HCT116 (cell line): ENCODE measurements around the gene GCNT3. TPM values are rescaled to one million over a fixed set of nuclear protein-coding genes. Genes with fewer than 3 reads are reported as not detected.

Experiments used
- ATAC-seq: fragments of 200-7000 bp; cut with Tn5 transposase; 2 replicates; pipeline ENCODE4 v1.9.1; 2020; ENCODE audit warnings: mild to moderate bottlenecking, moderate library complexity
- BruUV-seq: library from RNA; stranded (reverse); fragments of 400-500 nt; replicated peaks from 2 replicates; lab custom pipeline; 2021; lab: Mats Ljungman, UMichigan
- CTCF ChIA-PET: fragments of 300-600 bp; sonication (Branson Sonifier 250); formaldehyde crosslinking; loops from one replicate; lab custom pipeline; 2021; ENCODE audit warnings: antibody characterized with exemption; lab: Charles Lee
- POLR2A ChIA-PET: fragments of 300-600, 350-600 bp; sonication (Branson Sonifier 250); formaldehyde crosslinking; loops from one replicate; lab custom pipeline; 2021; ENCODE audit warnings: antibody characterized with exemption; lab: Charles Lee
- RAD21 ChIA-PET, 2 experiments: fragments of 300-600 bp; sonication (Branson Sonifier 250); formaldehyde crosslinking; loops; one replicate each; lab custom pipeline; 2023; ENCODE audit warnings: low total read pairs in 2 of 2; ENCODE audit not compliant: uncharacterized antibody in 2 of 2, unreplicated experiment in 2 of 2, low non-redundant PET in 1 of 2; lab: Charles Lee
- DNase-seq: peaks from one replicate; pipeline ENCODE4 v3.0.0-alpha.2; 2010; ENCODE audit warnings: low read depth, low spot score
- H2AFZ ChIP-seq: fragments of 200-600 bp; shearing (Covaris generic), sonication (generic); 2 replicates; pipeline ENCODE4 v1.6.1; 2017; ENCODE audit warnings: low read depth, mixed run types, mixed read lengths, antibody characterized with exemption, low read length; ENCODE audit not compliant: poor library complexity, severe bottlenecking
- H3K27ac ChIP-seq: 2 replicates; pipeline ENCODE4 v1.5.1; 2012; ENCODE audit warnings: low read depth, low read length
- H3K27me3 ChIP-seq: fragments of 200-600 bp; sonication (generic); 2 replicates; pipeline ENCODE4 v1.6.1; 2016; ENCODE audit warnings: mixed run types, low read length, mixed read lengths; ENCODE audit not compliant: insufficient read depth
- H3K36me3 ChIP-seq, 2 experiments: fragments of 200-500 bp in 1 of 2; fragments of 200-600 bp in 1 of 2; sonication (Bioruptor generic) in 1 of 2; sonication (generic) in 1 of 2; 2 replicates each; pipeline versions ENCODE4 v1.5.1 to v1.6.1; 2014 to 2016; ENCODE audit warnings: low read length in 2 of 2, inconsistent platforms in 1 of 2, mixed read lengths in 1 of 2, mixed run types in 1 of 2; ENCODE audit not compliant: insufficient read depth in 2 of 2, control insufficient read depth in 1 of 2
- H3K4me1 ChIP-seq, 2 experiments: fragments of 200-600 bp in 1 of 2; sonication (generic) in 1 of 2; 2 replicates each; pipeline versions ENCODE4 v1.5.1 to v1.6.1; 2012 to 2017; ENCODE audit warnings: low read length in 2 of 2, inconsistent platforms in 1 of 2, mild to moderate bottlenecking in 1 of 2, mixed read lengths in 1 of 2, mixed run types in 1 of 2, moderate library complexity in 1 of 2; ENCODE audit not compliant: insufficient read depth in 2 of 2, control insufficient read depth in 1 of 2
- H3K4me2 ChIP-seq: fragments of 200-600 bp; sonication (generic); 2 replicates; pipeline ENCODE4 v1.6.1; 2017; ENCODE audit warnings: mixed run types, low read length, mixed read lengths
- H3K4me3 ChIP-seq, 2 experiments: fragments of 200-600 bp in 1 of 2; sonication (generic) in 1 of 2; replicated peaks in 1 of 2; 2 replicates each; pipeline ENCODE4 v1.5.1; 2011 to 2016; ENCODE audit warnings: low read length in 2 of 2, control low read depth in 1 of 2, low read depth in 1 of 2, mild to moderate bottlenecking in 1 of 2, mixed read lengths in 1 of 2, mixed run types in 1 of 2
- H3K79me2 ChIP-seq: fragments of 200-600 bp; sonication (generic); 2 replicates; pipeline ENCODE4 v1.6.1; 2017; ENCODE audit warnings: mild to moderate bottlenecking, mixed run types, low read length, moderate library complexity, mixed read lengths; ENCODE audit not compliant: insufficient read depth
- H3K9ac ChIP-seq: fragments of 200-600 bp; sonication (generic); 2 replicates; pipeline ENCODE4 v1.6.1; 2016; ENCODE audit warnings: low read length, mixed read lengths
- H3K9me2 ChIP-seq: fragments of 200-600 bp; sonication (generic), shearing (Covaris generic); 2 replicates; pipeline ENCODE4 v1.6.1; 2017; ENCODE audit warnings: mixed run types, mild to moderate bottlenecking, moderate library complexity; ENCODE audit not compliant: insufficient read depth
- H3K9me3 ChIP-seq, 2 experiments: fragments of 200-500 bp in 1 of 2; fragments of 200-600 bp in 1 of 2; sonication (Bioruptor generic) in 1 of 2; sonication (generic) in 1 of 2; 2 replicates each; pipeline ENCODE4 v1.6.1; 2014 to 2017; ENCODE audit warnings: low read length in 2 of 2, mixed read lengths in 2 of 2, inconsistent platforms in 1 of 2, low read depth in 1 of 2, mild to moderate bottlenecking in 1 of 2, mixed run types in 1 of 2, moderate library complexity in 1 of 2; ENCODE audit not compliant: control insufficient read depth in 1 of 2, insufficient read depth in 1 of 2
- H4K20me1 ChIP-seq: fragments of 200-600 bp; sonication (generic), shearing (Covaris generic); 2 replicates; pipeline ENCODE4 v1.6.1; 2017; ENCODE audit warnings: mixed run types, mild to moderate bottlenecking, moderate library complexity; ENCODE audit not compliant: insufficient read depth
- EZH2 ChIP-seq: fragments of 200-600 bp; sonication (generic); IDR thresholded peaks from 2 replicates; pipeline ENCODE4 v1.6.1; 2017; ENCODE audit warnings: antibody characterized with exemption, mixed run types
- JUND ChIP-seq: IDR thresholded peaks from 2 replicates; pipeline ENCODE4 v1.6.1; 2012
- RAD21 ChIP-seq: IDR thresholded peaks from 2 replicates; pipeline ENCODE4 v1.6.1; 2012; ENCODE audit warnings: low read depth, mild to moderate bottlenecking
- ZFX ChIP-seq: fragments of 450-650 bp; IDR thresholded peaks from 2 replicates; pipeline ENCODE4 v1.6.1; 2017
- intact Hi-C: fragments of 100-400 bp; cut with micrococcal nuclease; formaldehyde crosslinking; loops from 2 replicates; pipeline ENCODE4 v1.10.0; 2022
- total RNA-seq: library from RNA; stranded (reverse); gene quantifications from one replicate; pipeline ENCODE4 v1.2.1, GENCODE V29; 2021; ENCODE audit not compliant: unreplicated experiment
- TF ChIP-seq, protein P1 (sequence below), 3 experiments: fragments of 200-600 bp in 1 of 3; sonication (generic) in 1 of 3; IDR thresholded peaks in 2 of 3; conservative IDR thresholded peaks in 1 of 3; 2 replicates each; pipeline ENCODE4 v1.5.1; 2012 to 2017; ENCODE audit warnings: low read depth in 2 of 3, low read length in 2 of 3, antibody characterized with exemption in 1 of 3, borderline replicate concordance in 1 of 3, control low read depth in 1 of 3, mild to moderate bottlenecking in 1 of 3, mixed read lengths in 1 of 3, mixed run types in 1 of 3, moderate library complexity in 1 of 3; ENCODE audit not compliant: insufficient read depth in 1 of 3
- TF ChIP-seq, protein P2 (sequence below): IDR thresholded peaks from 2 replicates; pipeline ENCODE4 v1.6.1; 2011; ENCODE audit warnings: mild to moderate bottlenecking, low read length, moderate library complexity; ENCODE audit not compliant: insufficient replicate concordance; ENCODE audit errors: extremely low read depth
- TF ChIP-seq, protein P3 (sequence below): IDR thresholded peaks from 2 replicates; pipeline ENCODE4 v1.6.1; 2012

The GCNT3 gene
- total RNA-seq, 1 experiment from 2014 or later: 5.6 TPM

DNA sequence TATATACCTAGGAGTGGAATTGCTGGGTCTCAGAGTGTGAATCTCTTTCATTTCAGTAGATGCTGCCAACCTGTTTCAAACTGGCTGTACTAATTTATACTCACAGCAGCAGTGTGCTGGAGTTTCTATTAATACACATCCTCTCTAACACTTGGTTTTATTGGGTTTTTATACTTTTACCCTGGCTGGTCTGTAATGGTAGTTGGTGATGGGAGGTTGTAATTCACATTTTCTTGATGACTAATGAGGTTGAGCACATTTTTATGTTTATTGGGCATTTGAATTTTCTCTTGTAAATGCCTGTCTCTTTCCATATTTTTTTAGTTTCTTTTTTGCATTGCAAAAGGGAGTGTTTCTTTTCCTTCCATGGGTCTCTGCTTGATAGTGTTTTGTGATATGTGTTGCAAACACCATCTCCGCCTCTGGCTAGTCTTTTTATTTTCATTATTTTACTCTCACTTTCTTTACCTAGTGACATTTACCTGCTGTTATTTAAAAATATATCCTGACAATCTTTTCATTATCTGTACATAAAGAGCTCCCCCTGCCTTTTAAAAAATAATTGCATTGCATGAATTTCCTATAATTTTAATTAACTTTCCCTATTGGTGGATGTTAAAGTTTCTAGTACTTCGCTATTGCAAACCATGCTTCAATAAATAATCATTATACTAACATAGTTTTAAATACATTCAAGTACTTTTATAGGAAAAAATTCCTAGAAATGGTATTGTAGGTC, 49.0 kb upstream of the GCNT3 start:
- no peak for ATAC-seq
- POLR2A ChIA-PET: no interaction called here
- no peaks in the 10 kb centered on the region for H3K9me2 ChIP-seq
- no peaks in the 10 kb centered on the region for H3K36me3 ChIP-seq
- H4K20me1 ChIP-seq: no peaks in the 10 kb centered on the region
- H3K27ac ChIP-seq: no peak overlapping the region
- H3K9me3 ChIP-seq: peaks cover 0 to 11% of the 10 kb centered on the region in 2 experiments; a peak in 1 of 4 replicates
- DNase-seq: no peak
- no TSS peak for BruUV-seq
- H2AFZ ChIP-seq: no peak overlapping the region
- CTCF ChIA-PET: interaction anchor here (1.1 kb wide), 1 partner anchor 12 kb away, joined by 4 read pairs; no protein-coding TSS in a partner anchor
- intact Hi-C loops: no loop called here
- H3K4me2 ChIP-seq: no peak overlapping the region
- RAD21 ChIA-PET: no interaction called here
- no peak overlapping the region for H3K4me3 ChIP-seq
- H3K9ac ChIP-seq: no peak overlapping the region
- H3K27me3 ChIP-seq: no peaks in the 10 kb centered on the region
- H3K79me2 ChIP-seq: no peaks in the 10 kb centered on the region
- TF ChIP-seq, protein P1, sequence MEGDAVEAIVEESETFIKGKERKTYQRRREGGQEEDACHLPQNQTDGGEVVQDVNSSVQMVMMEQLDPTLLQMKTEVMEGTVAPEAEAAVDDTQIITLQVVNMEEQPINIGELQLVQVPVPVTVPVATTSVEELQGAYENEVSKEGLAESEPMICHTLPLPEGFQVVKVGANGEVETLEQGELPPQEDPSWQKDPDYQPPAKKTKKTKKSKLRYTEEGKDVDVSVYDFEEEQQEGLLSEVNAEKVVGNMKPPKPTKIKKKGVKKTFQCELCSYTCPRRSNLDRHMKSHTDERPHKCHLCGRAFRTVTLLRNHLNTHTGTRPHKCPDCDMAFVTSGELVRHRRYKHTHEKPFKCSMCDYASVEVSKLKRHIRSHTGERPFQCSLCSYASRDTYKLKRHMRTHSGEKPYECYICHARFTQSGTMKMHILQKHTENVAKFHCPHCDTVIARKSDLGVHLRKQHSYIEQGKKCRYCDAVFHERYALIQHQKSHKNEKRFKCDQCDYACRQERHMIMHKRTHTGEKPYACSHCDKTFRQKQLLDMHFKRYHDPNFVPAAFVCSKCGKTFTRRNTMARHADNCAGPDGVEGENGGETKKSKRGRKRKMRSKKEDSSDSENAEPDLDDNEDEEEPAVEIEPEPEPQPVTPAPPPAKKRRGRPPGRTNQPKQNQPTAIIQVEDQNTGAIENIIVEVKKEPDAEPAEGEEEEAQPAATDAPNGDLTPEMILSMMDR (IDR thresholded peaks at IDR 0.05 in 2 of 3, conservative IDR thresholded peaks at IDR 0.05 in 1 of 3; ENCODE audit: borderline replicate concordance in 1 of 3, insufficient read depth in 1 of 3, low read depth in 2 of 3, low read length in 2 of 3): peak in 2 of 3 experiments; percentile 34 to 36; a peak in 3 of 6 replicates
- TF ChIP-seq JUND: no peak
- TF ChIP-seq RAD21: peak; percentile 45
- TF ChIP-seq, protein P2, sequence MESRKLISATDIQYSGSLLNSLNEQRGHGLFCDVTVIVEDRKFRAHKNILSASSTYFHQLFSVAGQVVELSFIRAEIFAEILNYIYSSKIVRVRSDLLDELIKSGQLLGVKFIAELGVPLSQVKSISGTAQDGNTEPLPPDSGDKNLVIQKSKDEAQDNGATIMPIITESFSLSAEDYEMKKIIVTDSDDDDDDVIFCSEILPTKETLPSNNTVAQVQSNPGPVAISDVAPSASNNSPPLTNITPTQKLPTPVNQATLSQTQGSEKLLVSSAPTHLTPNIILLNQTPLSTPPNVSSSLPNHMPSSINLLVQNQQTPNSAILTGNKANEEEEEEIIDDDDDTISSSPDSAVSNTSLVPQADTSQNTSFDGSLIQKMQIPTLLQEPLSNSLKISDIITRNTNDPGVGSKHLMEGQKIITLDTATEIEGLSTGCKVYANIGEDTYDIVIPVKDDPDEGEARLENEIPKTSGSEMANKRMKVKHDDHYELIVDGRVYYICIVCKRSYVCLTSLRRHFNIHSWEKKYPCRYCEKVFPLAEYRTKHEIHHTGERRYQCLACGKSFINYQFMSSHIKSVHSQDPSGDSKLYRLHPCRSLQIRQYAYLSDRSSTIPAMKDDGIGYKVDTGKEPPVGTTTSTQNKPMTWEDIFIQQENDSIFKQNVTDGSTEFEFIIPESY: no peak
- TF ChIP-seq, protein P3, sequence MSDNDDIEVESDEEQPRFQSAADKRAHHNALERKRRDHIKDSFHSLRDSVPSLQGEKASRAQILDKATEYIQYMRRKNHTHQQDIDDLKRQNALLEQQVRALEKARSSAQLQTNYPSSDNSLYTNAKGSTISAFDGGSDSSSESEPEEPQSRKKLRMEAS: no peak
- no peak for TF ChIP-seq EZH2
- no peak for TF ChIP-seq ZFX
- no peaks in the 10 kb centered on the region for H3K4me1 ChIP-seq
